Astrocyte (in vitro differentiated cells and primary cell): ENCODE measurements around the gene TNFSF11.

Source experiments
- EZH2 ChIP-seq: IDR thresholded peaks from 2 replicates; pipeline ENCODE4 v1.6.1; 2012; ENCODE audit warnings: mild to moderate bottlenecking, low read length, inconsistent platforms; ENCODE audit not compliant: insufficient read depth
- TF ChIP-seq, protein P1 (sequence below): IDR thresholded peaks from 2 replicates; pipeline ENCODE4 v1.5.1; 2011; ENCODE audit warnings: low read depth, mild to moderate bottlenecking, inconsistent platforms, low read length, moderate library complexity; ENCODE audit not compliant: insufficient read depth

DNA sequence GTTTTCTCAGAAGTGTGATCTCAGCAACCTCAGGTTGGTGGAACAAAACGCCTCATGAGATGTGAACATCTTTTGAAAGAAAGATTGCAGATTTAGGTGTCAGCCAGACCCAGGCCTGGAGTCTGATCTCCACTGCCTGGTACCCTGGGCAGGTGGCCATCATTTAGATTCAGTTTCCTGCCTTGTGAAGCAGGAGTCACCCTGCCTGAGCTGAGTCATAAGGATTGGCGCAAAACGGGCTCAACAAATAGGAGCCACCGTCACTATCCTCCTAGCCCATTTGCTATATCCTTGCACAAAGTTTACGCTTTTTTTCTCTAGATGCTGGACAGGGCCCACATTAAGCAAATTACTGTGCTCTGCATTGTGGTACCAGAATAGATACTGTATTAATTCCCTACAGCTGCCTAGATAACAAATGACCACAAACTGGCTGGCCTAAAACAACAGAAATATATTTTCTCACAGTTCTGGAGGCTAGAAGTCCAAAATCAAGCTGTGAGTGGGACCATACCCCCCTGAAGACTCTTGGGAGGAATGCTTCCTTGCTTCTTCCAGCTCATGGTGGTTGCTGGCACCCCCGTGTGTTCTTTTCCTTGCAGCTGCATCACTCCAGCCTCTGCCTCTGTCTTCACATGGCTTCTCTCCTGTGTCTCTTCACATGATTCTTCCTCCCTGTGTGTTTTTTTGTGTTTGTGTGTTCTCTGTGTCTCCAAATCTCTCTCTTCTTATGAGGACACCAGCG, 38.2 kb downstream of the TNFSF11 start:
- TF ChIP-seq, protein P1, sequence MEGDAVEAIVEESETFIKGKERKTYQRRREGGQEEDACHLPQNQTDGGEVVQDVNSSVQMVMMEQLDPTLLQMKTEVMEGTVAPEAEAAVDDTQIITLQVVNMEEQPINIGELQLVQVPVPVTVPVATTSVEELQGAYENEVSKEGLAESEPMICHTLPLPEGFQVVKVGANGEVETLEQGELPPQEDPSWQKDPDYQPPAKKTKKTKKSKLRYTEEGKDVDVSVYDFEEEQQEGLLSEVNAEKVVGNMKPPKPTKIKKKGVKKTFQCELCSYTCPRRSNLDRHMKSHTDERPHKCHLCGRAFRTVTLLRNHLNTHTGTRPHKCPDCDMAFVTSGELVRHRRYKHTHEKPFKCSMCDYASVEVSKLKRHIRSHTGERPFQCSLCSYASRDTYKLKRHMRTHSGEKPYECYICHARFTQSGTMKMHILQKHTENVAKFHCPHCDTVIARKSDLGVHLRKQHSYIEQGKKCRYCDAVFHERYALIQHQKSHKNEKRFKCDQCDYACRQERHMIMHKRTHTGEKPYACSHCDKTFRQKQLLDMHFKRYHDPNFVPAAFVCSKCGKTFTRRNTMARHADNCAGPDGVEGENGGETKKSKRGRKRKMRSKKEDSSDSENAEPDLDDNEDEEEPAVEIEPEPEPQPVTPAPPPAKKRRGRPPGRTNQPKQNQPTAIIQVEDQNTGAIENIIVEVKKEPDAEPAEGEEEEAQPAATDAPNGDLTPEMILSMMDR: no peak
- no peak for TF ChIP-seq EZH2
